Measurements from ENCODE around the gene BEST4. TPM values are rescaled to one million over a fixed set of nuclear protein-coding genes. Genes with fewer than 3 reads are reported as not detected.

Gene BEST4
- total and polyA plus RNA-seq, 2 experiments from 2014 or later, result 0.48 to 0.83 TPM

GRCh38 chr1:44832056-44832705, 44.2 kb upstream of the BEST4 start:
- TF ChIP-seq, protein P1, sequence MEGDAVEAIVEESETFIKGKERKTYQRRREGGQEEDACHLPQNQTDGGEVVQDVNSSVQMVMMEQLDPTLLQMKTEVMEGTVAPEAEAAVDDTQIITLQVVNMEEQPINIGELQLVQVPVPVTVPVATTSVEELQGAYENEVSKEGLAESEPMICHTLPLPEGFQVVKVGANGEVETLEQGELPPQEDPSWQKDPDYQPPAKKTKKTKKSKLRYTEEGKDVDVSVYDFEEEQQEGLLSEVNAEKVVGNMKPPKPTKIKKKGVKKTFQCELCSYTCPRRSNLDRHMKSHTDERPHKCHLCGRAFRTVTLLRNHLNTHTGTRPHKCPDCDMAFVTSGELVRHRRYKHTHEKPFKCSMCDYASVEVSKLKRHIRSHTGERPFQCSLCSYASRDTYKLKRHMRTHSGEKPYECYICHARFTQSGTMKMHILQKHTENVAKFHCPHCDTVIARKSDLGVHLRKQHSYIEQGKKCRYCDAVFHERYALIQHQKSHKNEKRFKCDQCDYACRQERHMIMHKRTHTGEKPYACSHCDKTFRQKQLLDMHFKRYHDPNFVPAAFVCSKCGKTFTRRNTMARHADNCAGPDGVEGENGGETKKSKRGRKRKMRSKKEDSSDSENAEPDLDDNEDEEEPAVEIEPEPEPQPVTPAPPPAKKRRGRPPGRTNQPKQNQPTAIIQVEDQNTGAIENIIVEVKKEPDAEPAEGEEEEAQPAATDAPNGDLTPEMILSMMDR (IDR thresholded peaks at IDR 0.05; ENCODE audit: poor library complexity), result no peak
- TF ChIP-seq EZH2 (IDR thresholded peaks at IDR 0.05; ENCODE audit: borderline replicate concordance), result no peak
- no peak for TF ChIP-seq EZH2phosphoT487 (IDR thresholded peaks at IDR 0.05; ENCODE audit: low read depth, severe bottlenecking, unreplicated experiment)
- WGBS (ENCODE audit: low lambda C conversion rate, missing lambda C conversion rate), result 83% methylated on average over 13 of the region's 13 CpGs

DNA sequence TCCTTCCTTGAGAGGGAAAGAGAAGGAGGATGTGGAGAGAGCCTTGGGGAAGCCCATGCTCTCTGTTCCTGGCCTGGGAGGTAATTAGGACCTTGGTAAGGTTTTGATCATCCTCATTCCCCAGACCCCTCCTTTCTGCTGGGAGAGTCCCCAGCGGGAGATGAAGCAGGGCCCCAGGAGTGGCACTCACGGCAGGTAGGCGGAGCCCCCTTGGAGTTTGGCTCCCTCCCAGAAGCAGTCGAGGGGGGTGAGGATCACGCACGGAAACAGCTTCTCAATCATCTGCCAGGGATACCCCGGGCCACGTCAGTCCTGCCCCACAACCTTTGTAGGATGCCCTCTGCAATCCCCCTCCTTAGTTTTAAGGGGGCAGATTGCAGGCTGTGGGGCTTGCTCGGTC, 43.5 kb upstream of the BEST4 start:
- DNase-seq (ENCODE audit: low spot score), result no peak

More at GRCh38 chr1:44832056-44832705, 44.2 kb upstream of the BEST4 start:
- Histone ChIP-seq H2AFZ (no peak overlapping the region), H3K9me3 (ENCODE audit: low read depth) (no peaks in the 10 kb centered on the region), H3K4me3 (no peak overlapping the region), H3K36me3 (replicated peaks; ENCODE audit: insufficient read depth, low read depth) (no peaks in the 10 kb centered on the region), H3K27ac (no peak overlapping the region), H3K4me2 (no peak overlapping the region), H3K27me3 (no peaks in the 10 kb centered on the region), H4K20me1 (ENCODE audit: insufficient read depth, poor library complexity, severe bottlenecking) (no peaks in the 10 kb centered on the region), H3K9me2 (replicated peaks; ENCODE audit: insufficient read depth) (no peaks in the 10 kb centered on the region), H3K79me2 (no peaks in the 10 kb centered on the region), H3K4me1 (ENCODE audit: insufficient read depth) (no peaks in the 10 kb centered on the region)
- no peak for DNase-seq (ENCODE audit: low spot score)

DNA sequence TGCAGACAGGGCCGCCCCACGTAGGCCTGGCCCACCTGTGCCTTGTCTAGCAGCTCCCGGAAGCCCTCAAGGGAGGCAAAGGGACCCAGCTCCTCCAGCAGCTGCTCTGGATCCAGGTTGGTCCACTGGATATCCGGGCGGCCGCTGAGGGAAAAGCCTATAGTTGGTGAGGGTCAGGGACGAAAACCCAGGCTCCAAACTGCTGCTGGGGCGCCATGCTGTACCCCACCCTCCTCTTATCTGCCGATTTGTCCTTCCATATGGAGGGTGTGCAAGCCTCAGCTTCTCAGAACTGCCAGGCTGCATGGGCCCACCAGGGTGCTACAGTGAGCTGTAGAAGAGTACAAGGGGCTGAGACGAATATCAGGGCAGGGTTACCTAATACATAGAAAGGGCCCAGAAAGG, 42.9 kb upstream of the BEST4 start:
- WGBS (ENCODE audit: low lambda C conversion rate, missing lambda C conversion rate), result 89% methylated on average over 10 of the region's 10 CpGs
- Histone ChIP-seq H3K9me2 (replicated peaks; ENCODE audit: insufficient read depth) (no peaks in the 10 kb centered on the region), H2AFZ (no peak overlapping the region), H3K4me3 (no peak overlapping the region), H3K4me1 (ENCODE audit: insufficient read depth) (no peaks in the 10 kb centered on the region), H4K20me1 (ENCODE audit: insufficient read depth, poor library complexity, severe bottlenecking) (no peaks in the 10 kb centered on the region), H3K36me3 (replicated peaks; ENCODE audit: insufficient read depth, low read depth) (no peaks in the 10 kb centered on the region), H3K4me2 (no peak overlapping the region), H3K9me3 (ENCODE audit: low read depth) (no peaks in the 10 kb centered on the region), H3K27ac (no peak overlapping the region), H3K27me3 (no peaks in the 10 kb centered on the region), H3K79me2 (no peaks in the 10 kb centered on the region)
- TF ChIP-seq EZH2 (IDR thresholded peaks at IDR 0.05; ENCODE audit: borderline replicate concordance), result no peak
- TF ChIP-seq, protein P1 (IDR thresholded peaks at IDR 0.05; ENCODE audit: poor library complexity), result no peak
- TF ChIP-seq EZH2phosphoT487 (IDR thresholded peaks at IDR 0.05; ENCODE audit: low read depth, severe bottlenecking, unreplicated experiment), result no peak
- no peak for DNase-seq (ENCODE audit: low spot score)

More for the DNA sequence above, 43.5 kb upstream of the BEST4 start:
- no peaks in the 10 kb centered on the region for H3K9me3 ChIP-seq (ENCODE audit: low read depth)
- no peaks in the 10 kb centered on the region for H3K36me3 ChIP-seq (replicated peaks; ENCODE audit: insufficient read depth, low read depth)
- H3K4me3 ChIP-seq, result no peak overlapping the region
- no peak overlapping the region for H3K27ac ChIP-seq
- H3K4me2 ChIP-seq, result no peak overlapping the region
- no peak for TF ChIP-seq EZH2 (IDR thresholded peaks at IDR 0.05; ENCODE audit: borderline replicate concordance)
- TF ChIP-seq EZH2phosphoT487 (IDR thresholded peaks at IDR 0.05; ENCODE audit: low read depth, severe bottlenecking, unreplicated experiment), result no peak
- TF ChIP-seq, protein P1 (IDR thresholded peaks at IDR 0.05; ENCODE audit: poor library complexity), result no peak
- 62% methylated on average over 9 of the region's 9 CpGs for WGBS (ENCODE audit: low lambda C conversion rate, missing lambda C conversion rate)
- no peaks in the 10 kb centered on the region for H3K9me2 ChIP-seq (replicated peaks; ENCODE audit: insufficient read depth)
- H3K4me1 ChIP-seq (ENCODE audit: insufficient read depth), result no peaks in the 10 kb centered on the region
- no peaks in the 10 kb centered on the region for H3K27me3 ChIP-seq
- H3K79me2 ChIP-seq, result no peaks in the 10 kb centered on the region
- H4K20me1 ChIP-seq (ENCODE audit: insufficient read depth, poor library complexity, severe bottlenecking), result no peaks in the 10 kb centered on the region
- no peak overlapping the region for H2AFZ ChIP-seq

Measured in hepatocyte (in vitro differentiated cells).